Measurements from ENCODE around the gene EDEM1.
A peak's percentile ranks its signal among the peaks of the same experiment; 100 is the strongest.
"Not testable (repeated sequence)": the region's sequence is repeated elsewhere in the genome, so short reads cannot be mapped to it uniquely, and the experiment has no call there.

The EDEM1 gene

GRCh38 chr3:5187156-5187919 is at the start of gene EDEM1:
Gene EDEM1 (plus strand): TSS chr3:5187707. CDS start chr3:5187806, 99 bp downstream.
- DNase-seq (ENCODE audit: low read depth in 3 of 3), result peak; percentile 90 to 94 (median 93)

GRCh38 chr3:5138214-5138981 is 49.1 kb upstream of the EDEM1 start:
- no peak for DNase-seq (ENCODE audit: low read depth in 3 of 3)

- DNase-seq (ENCODE audit: low read depth in 3 of 3), result no peak
Measured at GRCh38 chr3:5140230-5140621, 47.3 kb upstream of the EDEM1 start.

GRCh38 chr3:5140839-5141238 is 46.7 kb upstream of the EDEM1 start:
- DNase-seq (ENCODE audit: low read depth in 3 of 3), result no peak

GRCh38 chr3:5141760-5142159 is 45.7 kb upstream of the EDEM1 start:
- no peak for DNase-seq (ENCODE audit: low read depth in 3 of 3)

- DNase-seq (ENCODE audit: low read depth in 3 of 3), result no peak
Measured at GRCh38 chr3:5143464-5143863, 44.0 kb upstream of the EDEM1 start.

GRCh38 chr3:5144316-5144994 is 43.1 kb upstream of the EDEM1 start:
- DNase-seq (ENCODE audit: low read depth in 3 of 3), result no peak

- no peak for DNase-seq (ENCODE audit: low read depth in 3 of 3)
Measured at GRCh38 chr3:5145120-5145519, 42.4 kb upstream of the EDEM1 start.

- DNase-seq (ENCODE audit: low read depth in 3 of 3), result not testable (repeated sequence)
Measured at GRCh38 chr3:5147152-5147551, 40.4 kb upstream of the EDEM1 start.

- no peak for DNase-seq (ENCODE audit: low read depth in 3 of 3)
Measured at GRCh38 chr3:5149306-5149880, 38.1 kb upstream of the EDEM1 start.

- DNase-seq (ENCODE audit: low read depth in 3 of 3), result no peak
Measured at GRCh38 chr3:5151586-5151985, 35.9 kb upstream of the EDEM1 start.

- no peak for DNase-seq (ENCODE audit: low read depth in 3 of 3)
Measured at GRCh38 chr3:5153074-5153473, 34.4 kb upstream of the EDEM1 start.

GRCh38 chr3:5155241-5155640 is 32.3 kb upstream of the EDEM1 start:
- no peak for DNase-seq (ENCODE audit: low read depth in 3 of 3)

GRCh38 chr3:5160321-5160720 is 27.2 kb upstream of the EDEM1 start:
- DNase-seq (ENCODE audit: low read depth in 3 of 3), result no peak

- no peak for DNase-seq (ENCODE audit: low read depth in 3 of 3)
Measured at GRCh38 chr3:5160940-5161858, 26.3 kb upstream of the EDEM1 start.

GRCh38 chr3:5162102-5162501 is 25.4 kb upstream of the EDEM1 start:
- DNase-seq (ENCODE audit: low read depth in 3 of 3), result no peak

GRCh38 chr3:5165698-5166097 is 21.8 kb upstream of the EDEM1 start:
- DNase-seq (ENCODE audit: low read depth in 3 of 3), result no peak

GRCh38 chr3:5166846-5167245 is 20.7 kb upstream of the EDEM1 start:
- DNase-seq (ENCODE audit: low read depth in 3 of 3), result no peak

GRCh38 chr3:5168110-5168509 is 19.4 kb upstream of the EDEM1 start:
- DNase-seq (ENCODE audit: low read depth in 3 of 3), result no peak

GRCh38 chr3:5169807-5170206 is 17.7 kb upstream of the EDEM1 start:
- no peak for DNase-seq (ENCODE audit: low read depth in 3 of 3)

- no peak for DNase-seq (ENCODE audit: low read depth in 3 of 3)
Measured at GRCh38 chr3:5170975-5171374, 16.5 kb upstream of the EDEM1 start.
